ENCODE data around the gene SHC3. TPM values are rescaled to one million over a fixed set of nuclear protein-coding genes. Genes with fewer than 3 reads are reported as not detected.

SHC3 gene
- total RNA-seq, 1 donor from 2014 or later, result 17.7 TPM

- H3K27me3 Mint-ChIP-seq (ENCODE audit: low read depth), result no peaks in the 10 kb centered on the region
These were observed 135.6 kb downstream of the SHC3 start for GRCh38 chr9:89042984-89043383.

GRCh38 chr9:89039664-89040063, 139.0 kb downstream of the SHC3 start:
- no peaks in the 10 kb centered on the region for H3K27me3 Mint-ChIP-seq (ENCODE audit: low read depth)
- H3K9me3 Mint-ChIP-seq, result no peaks in the 10 kb centered on the region
- H3K27ac Mint-ChIP-seq (ENCODE audit: unreplicated experiment), result no peak overlapping the region
- TF ChIP-seq, protein P1, sequence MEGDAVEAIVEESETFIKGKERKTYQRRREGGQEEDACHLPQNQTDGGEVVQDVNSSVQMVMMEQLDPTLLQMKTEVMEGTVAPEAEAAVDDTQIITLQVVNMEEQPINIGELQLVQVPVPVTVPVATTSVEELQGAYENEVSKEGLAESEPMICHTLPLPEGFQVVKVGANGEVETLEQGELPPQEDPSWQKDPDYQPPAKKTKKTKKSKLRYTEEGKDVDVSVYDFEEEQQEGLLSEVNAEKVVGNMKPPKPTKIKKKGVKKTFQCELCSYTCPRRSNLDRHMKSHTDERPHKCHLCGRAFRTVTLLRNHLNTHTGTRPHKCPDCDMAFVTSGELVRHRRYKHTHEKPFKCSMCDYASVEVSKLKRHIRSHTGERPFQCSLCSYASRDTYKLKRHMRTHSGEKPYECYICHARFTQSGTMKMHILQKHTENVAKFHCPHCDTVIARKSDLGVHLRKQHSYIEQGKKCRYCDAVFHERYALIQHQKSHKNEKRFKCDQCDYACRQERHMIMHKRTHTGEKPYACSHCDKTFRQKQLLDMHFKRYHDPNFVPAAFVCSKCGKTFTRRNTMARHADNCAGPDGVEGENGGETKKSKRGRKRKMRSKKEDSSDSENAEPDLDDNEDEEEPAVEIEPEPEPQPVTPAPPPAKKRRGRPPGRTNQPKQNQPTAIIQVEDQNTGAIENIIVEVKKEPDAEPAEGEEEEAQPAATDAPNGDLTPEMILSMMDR (conservative IDR thresholded peaks at IDR 0.05), result no peak
- no peak overlapping the region for H3K4me3 Mint-ChIP-seq
- H3K36me3 Mint-ChIP-seq (ENCODE audit: low read depth), result peaks cover 17% of the 10 kb centered on the region
- H3K4me1 Mint-ChIP-seq, result no peaks in the 10 kb centered on the region
- DNase-seq (ENCODE audit: low read depth, low spot score), result no peak

More at GRCh38 chr9:89042984-89043383, 135.6 kb downstream of the SHC3 start:
- Mint-ChIP-seq H3K36me3 (ENCODE audit: low read depth) (peaks cover 9% of the 10 kb centered on the region), H3K4me3 (no peak overlapping the region), H3K27ac (ENCODE audit: unreplicated experiment) (no peak overlapping the region), H3K9me3 (no peaks in the 10 kb centered on the region), H3K4me1 (no peaks in the 10 kb centered on the region)
- DNase-seq (ENCODE audit: low read depth, low spot score), result no peak
- TF ChIP-seq, protein P1 (conservative IDR thresholded peaks at IDR 0.05), result no peak

DNA sequence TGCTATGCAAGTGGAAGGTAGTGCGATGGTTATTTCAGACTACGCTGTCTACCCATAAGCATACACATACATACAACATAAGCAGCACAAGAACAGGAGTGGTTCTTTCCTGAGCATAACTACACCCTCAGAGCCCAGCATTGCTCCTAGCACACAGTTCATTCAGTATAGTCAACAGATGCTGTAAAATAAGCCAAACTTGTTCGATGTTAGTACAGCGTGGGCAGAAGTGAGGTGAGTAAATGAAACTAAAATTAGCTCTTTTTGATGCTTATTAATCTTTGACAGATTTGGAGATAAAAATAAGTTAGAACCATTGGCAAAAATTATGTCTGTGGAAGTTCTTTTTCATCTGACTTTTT, 139.5 kb downstream of the SHC3 start:
- Mint-ChIP-seq H3K27ac (ENCODE audit: unreplicated experiment) (no peak overlapping the region), H3K9me3 (no peaks in the 10 kb centered on the region), H3K36me3 (ENCODE audit: low read depth) (peaks cover 21% of the 10 kb centered on the region), H3K27me3 (ENCODE audit: low read depth) (no peaks in the 10 kb centered on the region), H3K4me1 (no peaks in the 10 kb centered on the region), H3K4me3 (no peak overlapping the region)
- no peak for DNase-seq (ENCODE audit: low read depth, low spot score)
- TF ChIP-seq, protein P1 (conservative IDR thresholded peaks at IDR 0.05), result no peak

- H3K27ac Mint-ChIP-seq (ENCODE audit: unreplicated experiment), result no peak overlapping the region
- H3K4me1 Mint-ChIP-seq, result no peaks in the 10 kb centered on the region
- H3K4me3 Mint-ChIP-seq, result no peak overlapping the region
- TF ChIP-seq, protein P1 (conservative IDR thresholded peaks at IDR 0.05), result no peak
- peaks cover 23% of the 10 kb centered on the region for H3K36me3 Mint-ChIP-seq (ENCODE audit: low read depth)
- DNase-seq (ENCODE audit: low read depth, low spot score), result no peak
- H3K9me3 Mint-ChIP-seq, result peaks cover 2% of the 10 kb centered on the region
- no peaks in the 10 kb centered on the region for H3K27me3 Mint-ChIP-seq (ENCODE audit: low read depth)
These were observed 140.1 kb downstream of the SHC3 start for GRCh38 chr9:89038382-89039103.

DNA sequence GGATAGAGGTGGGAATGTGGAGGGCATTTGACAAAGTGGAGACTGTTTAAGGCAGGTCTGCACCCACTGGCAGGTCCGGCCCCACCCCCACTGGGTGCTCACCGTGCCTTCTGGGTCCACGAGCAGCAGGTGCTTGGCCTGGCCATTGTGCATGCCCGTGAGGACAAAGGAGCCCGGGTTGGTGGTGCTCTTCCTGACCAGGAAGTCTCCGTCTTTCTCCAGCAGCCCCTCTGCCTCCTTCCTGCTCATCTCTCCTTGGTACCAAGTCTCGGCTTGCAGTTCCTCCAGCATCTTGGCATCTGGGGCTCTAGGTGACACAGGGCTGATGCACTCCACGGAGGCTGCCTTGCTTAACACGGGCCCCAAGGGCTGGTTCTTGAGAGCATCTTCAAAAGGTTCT, 140.7 kb downstream of the SHC3 start:
- Mint-ChIP-seq H3K4me3 (no peak overlapping the region), H3K27ac (ENCODE audit: unreplicated experiment) (no peak overlapping the region), H3K9me3 (peaks cover 3% of the 10 kb centered on the region), H3K4me1 (no peaks in the 10 kb centered on the region), H3K27me3 (ENCODE audit: low read depth) (no peaks in the 10 kb centered on the region), H3K36me3 (ENCODE audit: low read depth) (peaks cover 26% of the 10 kb centered on the region)
- TF ChIP-seq, protein P1 (conservative IDR thresholded peaks at IDR 0.05), result no peak
- DNase-seq (ENCODE audit: low read depth, low spot score), result no peak

Data from neural crest cell (in vitro differentiated cells).